Limb (tissue), 2 donors: ENCODE measurements around the gene SLC19A1.
A peak's percentile ranks its signal among the peaks of the same experiment; 100 is the strongest.

ENCODE experiments used
- DNase-seq, 2 donors: peaks; one replicate each; pipeline ENCODE4 v3.0.0-alpha.2; 2016; ENCODE audit errors: extremely low spot score in 2 of 2

Gene SLC19A1

GRCh38 chr21:45481977-45482898 lies 60.0 kb downstream of the SLC19A1 start:
- no peak for DNase-seq

DNA sequence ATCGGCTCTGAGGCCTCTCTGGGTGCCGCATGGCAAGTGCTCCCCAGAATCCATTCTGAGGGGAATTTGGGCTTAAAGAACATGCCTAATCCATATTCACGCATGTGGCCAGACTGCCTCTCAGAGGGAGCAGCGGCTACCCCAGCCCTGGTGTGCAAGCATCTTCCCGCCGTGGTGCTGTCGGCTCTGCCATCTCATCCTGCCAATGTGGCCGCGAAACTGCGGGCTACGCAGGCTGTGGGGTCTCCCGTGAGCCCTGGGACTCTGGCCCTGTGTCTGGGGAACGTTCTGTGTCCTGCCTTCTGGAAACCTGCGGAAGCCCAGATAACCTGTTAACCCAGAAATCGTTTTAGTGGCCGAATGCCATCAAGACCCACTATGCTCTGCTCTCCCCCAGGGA lies 60.7 kb downstream of the SLC19A1 start:
- DNase-seq = no peak

DNA sequence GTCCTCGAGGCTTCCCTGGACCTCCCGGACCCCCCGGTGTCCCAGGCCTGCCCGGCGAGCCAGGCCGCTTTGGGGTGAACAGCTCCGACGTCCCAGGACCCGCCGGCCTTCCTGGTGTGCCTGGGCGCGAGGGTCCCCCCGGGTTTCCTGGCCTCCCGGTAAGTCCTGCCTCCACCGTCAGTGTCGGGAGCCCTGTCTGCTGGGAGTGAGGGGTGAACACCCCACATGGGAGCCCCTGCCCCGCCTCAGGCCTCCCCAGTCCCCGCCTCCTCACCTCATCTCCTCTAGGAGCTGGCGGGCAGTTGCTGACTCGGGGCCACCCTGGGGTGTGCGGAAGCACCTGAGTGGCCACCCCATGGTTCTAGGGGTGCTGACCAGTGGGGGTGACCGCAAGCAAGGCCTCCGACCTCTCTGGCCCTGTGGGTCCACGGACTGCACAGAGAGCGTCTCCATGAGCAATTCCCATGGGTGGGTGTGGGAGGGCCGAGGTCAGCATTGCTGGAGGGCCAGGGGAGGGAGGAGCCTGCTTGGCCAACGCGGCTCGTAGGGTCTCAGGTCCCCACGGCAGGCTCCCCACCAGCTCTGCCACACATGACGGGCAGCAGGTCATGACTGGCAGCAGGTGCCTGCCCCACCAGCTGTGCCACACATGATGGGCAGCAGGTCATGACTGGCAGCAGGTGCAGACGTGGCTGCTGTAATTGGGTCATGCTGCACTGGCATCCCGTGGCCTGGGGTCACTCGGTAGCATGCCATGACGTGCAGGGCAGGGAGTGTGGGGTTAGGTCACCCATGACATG lies 61.3 kb downstream of the SLC19A1 start:
- DNase-seq = no peak

DNA sequence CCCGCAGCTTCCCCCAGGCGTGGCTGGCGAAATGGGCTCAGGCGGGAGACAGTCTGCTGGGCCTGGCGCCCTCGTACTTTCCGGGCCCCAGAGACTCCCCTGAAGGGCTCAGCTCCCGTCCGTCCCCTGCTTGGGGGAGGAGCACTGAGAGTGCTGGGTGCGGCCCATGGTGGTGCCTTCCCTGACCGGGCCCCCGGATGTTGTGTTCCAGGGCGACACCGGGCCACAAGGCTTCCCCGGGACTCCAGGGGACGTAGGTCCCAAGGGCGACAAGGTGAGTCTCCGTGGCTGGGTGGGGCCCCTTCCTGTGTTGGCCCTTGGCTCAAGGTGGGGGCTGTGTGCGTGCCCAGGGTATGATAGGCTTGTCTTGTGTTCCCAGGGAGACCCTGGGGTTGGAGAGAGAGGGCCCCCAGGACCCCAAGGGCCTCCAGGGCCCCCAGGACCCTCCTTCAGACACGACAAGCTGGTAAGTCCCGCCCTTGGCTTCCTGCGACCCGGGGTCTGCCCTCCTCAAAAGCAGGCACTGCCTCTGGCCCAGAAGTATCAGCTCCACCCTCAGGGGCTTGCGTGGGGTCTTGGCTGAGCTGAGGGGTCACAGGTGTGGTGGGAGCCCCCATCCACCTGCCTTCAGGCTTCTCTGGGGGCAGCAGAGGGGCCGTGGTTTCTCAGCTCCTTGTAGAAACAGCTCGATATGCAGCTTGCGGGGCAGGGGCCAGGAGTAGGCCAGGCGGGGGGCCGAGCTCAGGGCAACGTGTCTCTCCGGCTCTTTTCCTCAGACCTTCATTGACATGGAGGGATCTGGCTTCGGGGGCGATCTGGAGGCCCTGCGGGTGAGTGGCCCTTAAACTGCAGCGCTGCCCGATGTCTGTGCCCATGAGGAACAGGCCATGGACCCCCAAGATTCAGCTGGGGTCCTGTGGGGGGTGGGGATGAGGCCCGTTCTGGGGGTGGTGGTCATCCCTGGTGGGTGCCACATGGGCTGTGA lies 62.3 kb downstream of the SLC19A1 start:
- DNase-seq = no peak

- no peak for DNase-seq
These were observed 63.2 kb downstream of the SLC19A1 start for GRCh38 chr21:45478816-45479669.

DNA sequence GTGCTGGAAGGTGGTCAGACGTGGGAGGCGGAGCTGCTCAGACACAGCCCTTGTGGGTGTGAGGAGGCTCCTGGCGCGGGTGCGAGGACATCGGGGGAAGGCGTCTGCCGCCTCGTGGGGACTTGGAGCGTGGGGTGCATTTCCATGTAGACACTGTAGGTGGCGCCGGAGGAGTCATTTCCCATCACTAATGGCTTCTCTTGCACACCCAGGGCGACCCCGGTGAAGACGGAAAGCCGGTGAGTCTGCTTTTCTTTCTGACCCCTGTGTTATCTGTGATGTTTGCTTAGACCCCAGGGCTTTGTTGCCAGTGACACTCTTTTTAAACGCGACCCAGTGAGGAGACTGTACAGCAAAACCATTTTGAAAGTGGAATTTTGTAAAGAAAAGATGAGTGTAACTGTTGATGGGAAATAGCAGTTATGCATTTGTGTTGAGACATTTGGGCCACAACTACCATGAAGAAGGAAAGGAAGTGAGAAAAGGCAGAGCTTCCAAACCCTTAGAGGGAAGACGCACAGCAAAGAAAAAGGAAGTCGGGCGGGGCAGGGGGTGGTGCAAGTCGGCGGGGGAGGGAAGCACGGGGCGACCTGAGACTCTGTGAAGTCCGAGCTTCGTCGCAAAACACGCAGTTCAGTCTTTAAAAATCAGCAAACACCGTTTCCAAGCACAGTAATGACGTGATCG lies 64.0 kb downstream of the SLC19A1 start:
- DNase-seq = peak; percentile 51 to 81

DNA sequence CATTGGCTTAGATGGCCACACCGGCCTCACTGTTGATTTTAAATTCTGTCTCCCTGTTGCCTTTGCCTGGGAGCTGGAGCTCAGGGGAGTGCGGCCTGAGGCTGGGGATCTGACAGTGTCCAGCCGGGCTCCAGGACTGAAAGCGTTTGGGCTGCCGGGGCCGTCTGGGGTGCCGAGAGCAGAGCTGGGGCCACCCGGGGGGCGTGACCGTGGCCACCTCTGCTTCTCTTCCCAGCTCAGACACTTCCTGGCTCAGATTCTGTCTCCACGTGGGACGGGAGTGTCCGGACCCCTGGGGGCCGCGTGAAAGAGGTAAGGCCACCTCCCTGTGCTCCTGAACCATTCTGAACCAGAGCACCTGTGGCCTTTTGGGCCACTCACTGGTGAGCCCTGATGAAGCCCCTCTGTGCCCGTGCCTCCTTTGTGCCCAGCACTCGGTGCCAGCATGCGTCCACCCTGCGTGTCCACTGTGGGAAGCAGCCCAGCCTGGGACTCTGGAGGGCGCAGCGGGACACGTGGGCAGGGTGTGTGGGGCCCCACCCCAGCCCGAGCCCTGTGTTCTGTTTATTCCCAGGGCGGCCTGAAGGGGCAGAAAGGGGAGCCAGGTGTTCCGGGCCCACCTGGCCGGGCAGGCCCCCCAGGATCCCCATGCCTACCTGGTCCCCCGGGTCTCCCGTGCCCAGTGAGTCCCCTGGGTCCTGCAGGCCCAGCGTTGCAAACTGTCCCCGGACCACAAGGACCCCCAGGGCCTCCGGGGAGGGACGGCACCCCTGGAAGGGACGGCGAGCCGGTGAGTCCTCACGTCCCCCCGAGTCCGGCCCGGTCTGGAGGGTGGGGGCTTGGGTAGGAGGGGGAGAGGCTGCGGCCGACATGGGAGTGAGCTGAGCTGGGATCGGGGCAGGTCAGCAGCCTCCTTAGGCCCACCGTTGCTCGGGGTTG lies 64.8 kb downstream of the SLC19A1 start:
- DNase-seq = no peak

DNA sequence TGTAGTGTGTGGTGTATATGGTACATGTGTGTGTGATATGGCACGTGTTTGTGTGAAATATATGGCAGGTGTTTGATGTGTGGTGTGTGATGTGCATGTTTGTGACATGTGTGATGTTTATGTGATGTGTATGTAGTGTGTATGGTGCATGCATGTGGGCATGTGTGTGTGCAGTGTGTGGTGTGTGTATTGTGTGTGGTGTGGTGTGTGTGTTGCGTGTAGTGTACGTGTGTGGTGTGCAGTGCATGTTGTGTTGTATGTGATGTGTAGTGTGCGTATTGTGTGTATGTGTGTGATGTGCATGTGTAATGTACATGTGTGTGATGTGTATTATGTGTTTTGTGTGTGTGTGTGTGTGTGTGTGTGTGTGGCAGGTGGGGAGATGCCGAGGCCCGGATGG lies 65.7 kb downstream of the SLC19A1 start:
- no peak for DNase-seq

- no peak for DNase-seq
These were observed 66.3 kb downstream of the SLC19A1 start for GRCh38 chr21:45475797-45476570.

- no peak for DNase-seq
These were observed 67.1 kb downstream of the SLC19A1 start for GRCh38 chr21:45475004-45475685.

GRCh38 chr21:45474323-45474950 lies 67.8 kb downstream of the SLC19A1 start:
- DNase-seq = no peak

DNA sequence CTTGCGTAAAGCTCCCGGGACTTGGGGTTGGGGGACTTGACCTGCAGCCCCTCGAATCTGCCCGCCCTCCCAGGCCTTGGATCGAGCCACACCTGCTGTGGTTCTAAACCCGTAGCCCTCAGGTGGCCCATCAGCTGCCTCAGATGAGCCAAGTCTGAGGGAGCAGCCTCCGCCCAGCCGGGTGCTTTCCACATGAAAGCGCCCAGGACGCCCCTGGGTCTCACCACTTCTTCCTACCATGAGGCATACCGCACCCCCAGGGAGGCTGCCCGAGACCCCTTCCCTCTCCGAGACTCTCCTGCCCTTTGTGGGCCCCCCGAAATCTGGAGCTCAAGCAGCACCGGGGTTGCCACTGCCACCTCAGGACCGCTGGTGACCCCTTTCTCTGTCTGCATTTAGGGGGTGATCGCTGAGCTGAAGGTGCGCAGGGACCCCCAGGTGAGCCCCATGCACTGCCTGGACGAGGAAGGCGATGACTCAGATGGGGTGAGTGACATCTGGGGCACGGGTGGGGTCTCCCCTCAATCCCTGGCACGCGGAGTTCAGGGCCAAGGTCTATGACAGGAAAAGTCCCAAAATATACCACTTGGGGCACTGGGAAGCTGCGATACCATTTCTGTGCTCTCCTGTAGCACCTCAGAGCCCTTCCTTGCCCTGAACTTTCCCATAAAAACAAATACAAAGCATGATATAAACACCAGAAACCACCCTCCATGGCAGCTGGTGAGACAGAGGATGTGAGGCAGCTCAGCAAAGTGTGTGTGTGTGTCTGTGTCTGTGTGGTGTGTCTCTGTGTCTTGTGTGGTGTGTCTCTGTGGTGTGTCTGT lies 68.5 kb downstream of the SLC19A1 start:
- DNase-seq = no peak

DNA sequence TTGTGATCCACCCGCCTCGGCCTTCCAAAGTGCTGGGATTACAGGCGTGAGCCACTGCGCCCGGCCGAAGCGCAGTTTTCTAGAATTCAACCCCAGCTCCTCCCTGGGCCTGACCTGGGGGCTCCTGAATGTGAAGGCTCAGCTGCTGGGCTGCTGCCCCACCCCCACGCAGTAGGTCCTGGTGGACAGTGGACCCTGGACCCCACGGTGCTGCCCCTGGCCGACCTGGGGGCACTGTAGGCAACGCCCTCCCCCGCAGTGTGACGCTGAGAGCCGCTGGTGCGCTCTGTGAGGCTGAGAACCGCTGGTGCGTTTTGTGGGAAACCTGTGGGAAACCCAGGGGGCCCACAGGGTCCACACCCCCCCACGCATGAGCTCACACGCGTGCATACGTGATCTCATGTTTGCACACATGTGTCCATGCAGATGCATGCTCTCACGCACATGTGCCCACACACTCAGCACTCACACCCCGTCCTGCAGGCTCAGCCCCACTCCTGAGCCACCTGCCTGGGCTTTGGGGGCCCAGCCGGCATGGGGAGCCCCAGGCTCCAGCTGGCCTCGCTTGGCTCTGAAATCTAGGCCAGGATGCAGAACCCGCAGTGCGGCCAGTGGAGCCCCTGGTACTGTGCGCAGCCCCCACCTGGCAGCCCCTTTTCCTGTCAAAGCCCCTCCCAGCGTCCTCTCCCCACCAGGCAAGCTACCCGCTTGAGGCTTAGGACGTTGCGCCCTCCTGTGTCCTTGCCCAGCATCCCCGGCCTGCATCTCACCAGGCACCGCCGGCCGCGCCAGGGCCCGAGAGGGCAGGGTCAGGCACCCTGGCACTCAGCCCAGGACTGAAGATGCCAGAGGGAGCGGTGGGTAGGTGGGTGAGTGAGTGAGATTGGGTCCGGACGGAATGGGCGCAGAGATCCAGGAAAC lies 69.5 kb downstream of the SLC19A1 start:
- no peak for DNase-seq

DNA sequence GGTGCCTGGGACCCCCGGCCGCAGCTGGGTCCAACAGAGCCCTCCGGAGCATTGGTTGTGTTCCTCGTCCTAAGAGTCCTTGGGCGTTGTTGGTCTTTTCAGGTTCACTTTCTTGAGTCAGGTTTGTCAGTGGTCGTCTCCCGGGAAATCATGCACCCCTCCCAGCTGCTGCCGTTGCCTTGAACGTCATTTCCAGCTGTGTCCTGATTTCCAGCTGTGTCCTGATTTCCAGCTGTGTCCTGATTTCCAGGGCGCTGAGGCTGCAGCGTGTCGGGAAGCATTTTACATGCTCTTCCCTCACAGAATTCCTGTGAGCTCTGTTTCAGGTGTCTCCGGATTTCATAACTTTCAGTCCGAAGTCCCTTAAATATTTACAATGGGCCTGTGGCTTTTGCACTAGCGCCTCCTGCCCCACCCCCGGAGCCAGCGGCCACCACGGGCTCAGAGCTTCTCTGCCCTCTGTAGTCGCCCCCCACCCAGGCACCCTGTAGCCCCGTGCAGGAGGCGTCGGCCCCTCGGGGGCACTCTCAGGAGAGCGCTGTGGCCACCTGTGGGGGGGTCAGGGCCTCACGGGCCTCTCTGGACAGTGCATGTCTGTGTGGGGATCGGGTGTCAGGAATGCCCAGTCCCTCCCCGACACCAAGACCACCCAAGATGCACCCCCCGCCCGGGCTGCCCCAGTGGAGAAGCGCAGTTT lies 70.6 kb downstream of the SLC19A1 start:
- peak; percentile 70 to 75 for DNase-seq
